ENCODE results near the gene RPS6KB2. TPM values are rescaled to one million over a fixed set of nuclear protein-coding genes. Genes with fewer than 3 reads are reported as not detected.

The RPS6KB2 gene
- total RNA-seq, 1 experiment from 2014 or later = 54.1 TPM

DNA sequence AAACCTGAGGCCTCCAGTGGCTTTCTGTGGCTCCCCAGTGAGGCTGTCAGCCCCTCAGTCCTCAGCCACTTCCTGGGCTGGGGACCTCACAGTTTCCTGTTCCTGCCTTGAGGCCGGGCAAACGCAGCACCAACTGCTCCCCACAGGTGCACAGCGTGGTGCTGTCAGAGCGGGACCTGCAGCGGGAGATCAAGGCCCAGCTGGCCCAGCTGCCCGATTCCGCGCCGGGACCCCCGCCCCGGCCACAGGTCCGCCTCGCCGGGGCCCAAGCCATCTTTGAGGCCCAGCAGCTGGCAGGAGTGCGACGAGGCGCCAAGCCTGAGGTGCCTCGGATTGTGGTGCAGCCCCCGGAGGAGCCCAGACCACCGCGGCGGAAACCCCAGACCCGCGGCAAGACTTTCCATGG lies 19.0 kb upstream of the RPS6KB2 start:
- no peak overlapping the region for H3K9ac ChIP-seq (ENCODE audit: low read length)
- H3K9me2 ChIP-seq (ENCODE audit: insufficient read depth) = no peaks in the 10 kb centered on the region
- BruUV-seq (replicated peaks) = no TSS peak
- intact Hi-C loops (cut with micrococcal nuclease) = no loop called here
- RAD21 ChIA-PET (ENCODE audit: low non-redundant PET in 1 of 2, low total read pairs in 2 of 2, uncharacterized antibody in 2 of 2, unreplicated experiment in 2 of 2) = no interaction called here
- H3K4me1 ChIP-seq (ENCODE audit: control insufficient read depth in 1 of 2, insufficient read depth in 2 of 2, low read length in 2 of 2) = peaks cover 0 to 6% of the 10 kb centered on the region in 2 experiments; a peak in 2 of 4 replicates
- no peaks in the 10 kb centered on the region for H3K79me2 ChIP-seq (ENCODE audit: insufficient read depth, low read length)
- CTCF ChIA-PET = no interaction called here
- no peaks in the 10 kb centered on the region for H3K27me3 ChIP-seq (ENCODE audit: insufficient read depth, low read length)
- no peak overlapping the region for H2AFZ ChIP-seq (ENCODE audit: low read depth, low read length, poor library complexity, severe bottlenecking)
- H3K4me2 ChIP-seq (ENCODE audit: low read length) = no peak overlapping the region
- no peak overlapping the region for H3K4me3 ChIP-seq (replicated peaks in 1 of 2; ENCODE audit: low read depth in 1 of 2, low read length in 2 of 2)
- H3K27ac ChIP-seq (ENCODE audit: low read depth, low read length) = no peak overlapping the region
- ATAC-seq (no peak), DNase-seq (ENCODE audit: low read depth, low spot score) (no peak)
- TF ChIP-seq CTCF (IDR thresholded peaks at IDR 0.05 in 2 of 3, conservative IDR thresholded peaks at IDR 0.05 in 1 of 3; ENCODE audit: borderline replicate concordance in 1 of 3, insufficient read depth in 1 of 3, low read depth in 2 of 3, low read length in 2 of 3) (no peak), FOSL1 (IDR thresholded peaks at IDR 0.05; ENCODE audit: low read depth) (no peak), POLR2AphosphoS5 (IDR thresholded peaks at IDR 0.05; ENCODE audit: low read depth, low read length) (no peak), EZH2phosphoT487 (IDR thresholded peaks at IDR 0.05; ENCODE audit: borderline replicate concordance) (no peak), TCF7L2 (IDR thresholded peaks at IDR 0.05; ENCODE audit: borderline replicate concordance, extremely low read depth, insufficient read depth, insufficient read length) (no peak), SP1 (IDR thresholded peaks at IDR 0.05; ENCODE audit: low read depth) (no peak), EZH2 (IDR thresholded peaks at IDR 0.05) (no peak), CBX3 (IDR thresholded peaks at IDR 0.05; ENCODE audit: low read depth) (no peak), SIN3A (IDR thresholded peaks at IDR 0.05; ENCODE audit: low read depth) (no peak), ELF1 (IDR thresholded peaks at IDR 0.05; ENCODE audit: borderline replicate concordance, low read depth) (no peak), CEBPB (IDR thresholded peaks at IDR 0.05; ENCODE audit: low read depth) (no peak), SRF (IDR thresholded peaks at IDR 0.05; ENCODE audit: low read depth) (no peak), RAD21 (IDR thresholded peaks at IDR 0.05; ENCODE audit: low read depth) (no peak), YY1 (IDR thresholded peaks at IDR 0.05; ENCODE audit: extremely low read depth, insufficient replicate concordance, low read depth, low read length) (no peak), ATF3 (IDR thresholded peaks at IDR 0.05) (no peak), ZFX (IDR thresholded peaks at IDR 0.05) (no peak), JUND (IDR thresholded peaks at IDR 0.05) (no peak), EGR1 (IDR thresholded peaks at IDR 0.05; ENCODE audit: low read depth) (no peak), POLR2A (IDR thresholded peaks at IDR 0.05; ENCODE audit: borderline replicate concordance, extremely low read depth, insufficient read depth, insufficient read length) (no peak)
- TF ChIP-seq, protein P1, sequence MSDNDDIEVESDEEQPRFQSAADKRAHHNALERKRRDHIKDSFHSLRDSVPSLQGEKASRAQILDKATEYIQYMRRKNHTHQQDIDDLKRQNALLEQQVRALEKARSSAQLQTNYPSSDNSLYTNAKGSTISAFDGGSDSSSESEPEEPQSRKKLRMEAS (IDR thresholded peaks at IDR 0.05) = no peak
- H3K36me3 ChIP-seq (ENCODE audit: control insufficient read depth in 1 of 2, insufficient read depth in 2 of 2, low read length in 2 of 2) = no peaks in the 10 kb centered on the region
- no peaks in the 10 kb centered on the region for H3K9me3 ChIP-seq (ENCODE audit: control insufficient read depth in 1 of 2, insufficient read depth in 1 of 2, low read depth in 1 of 2, low read length in 2 of 2)
- POLR2A ChIA-PET = no interaction called here
- H4K20me1 ChIP-seq (ENCODE audit: insufficient read depth) = no peaks in the 10 kb centered on the region
